GM12864 (cell line): ENCODE results near the gene MAVS.

ENCODE experiments used
- DNase-seq: peaks from one replicate; pipeline ENCODE4 v3.0.0-alpha.2; 2011; ENCODE audit warnings: low read depth
- H3K4me3 ChIP-seq: 2 replicates; pipeline ENCODE4 v1.5.1; 2011; ENCODE audit warnings: mild to moderate bottlenecking, low read depth, low read length, control low read depth
- TF ChIP-seq, protein P1 (sequence below): IDR thresholded peaks from 2 replicates; pipeline ENCODE4 v1.5.1; 2011; ENCODE audit warnings: low read depth, mild to moderate bottlenecking, moderate library complexity, low read length, control low read depth, inconsistent platforms; ENCODE audit errors: missing control alignments

MAVS gene

DNA sequence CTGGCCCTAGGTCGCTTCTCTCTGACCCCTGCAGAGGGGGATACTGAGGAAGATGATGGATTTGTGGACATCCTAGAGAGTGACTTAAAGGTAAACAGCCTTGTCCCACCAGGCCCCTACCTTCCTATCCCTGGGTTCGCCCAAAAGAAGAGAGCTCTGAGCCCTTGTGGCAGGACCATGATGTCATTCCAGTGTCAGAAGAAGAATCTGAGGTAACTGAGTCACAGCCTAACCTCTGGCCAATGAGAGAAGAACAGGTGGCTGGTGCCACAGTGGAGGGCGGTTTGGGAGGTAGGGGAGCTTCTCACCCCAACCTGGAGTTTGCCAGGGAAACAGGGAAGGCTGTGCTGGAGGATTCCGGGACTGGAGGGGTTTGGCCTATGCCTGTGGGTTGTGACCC lies 45.3 kb upstream of the MAVS start:
- DNase-seq = no peak
- no peak overlapping the region for H3K4me3 ChIP-seq
- TF ChIP-seq, protein P1, sequence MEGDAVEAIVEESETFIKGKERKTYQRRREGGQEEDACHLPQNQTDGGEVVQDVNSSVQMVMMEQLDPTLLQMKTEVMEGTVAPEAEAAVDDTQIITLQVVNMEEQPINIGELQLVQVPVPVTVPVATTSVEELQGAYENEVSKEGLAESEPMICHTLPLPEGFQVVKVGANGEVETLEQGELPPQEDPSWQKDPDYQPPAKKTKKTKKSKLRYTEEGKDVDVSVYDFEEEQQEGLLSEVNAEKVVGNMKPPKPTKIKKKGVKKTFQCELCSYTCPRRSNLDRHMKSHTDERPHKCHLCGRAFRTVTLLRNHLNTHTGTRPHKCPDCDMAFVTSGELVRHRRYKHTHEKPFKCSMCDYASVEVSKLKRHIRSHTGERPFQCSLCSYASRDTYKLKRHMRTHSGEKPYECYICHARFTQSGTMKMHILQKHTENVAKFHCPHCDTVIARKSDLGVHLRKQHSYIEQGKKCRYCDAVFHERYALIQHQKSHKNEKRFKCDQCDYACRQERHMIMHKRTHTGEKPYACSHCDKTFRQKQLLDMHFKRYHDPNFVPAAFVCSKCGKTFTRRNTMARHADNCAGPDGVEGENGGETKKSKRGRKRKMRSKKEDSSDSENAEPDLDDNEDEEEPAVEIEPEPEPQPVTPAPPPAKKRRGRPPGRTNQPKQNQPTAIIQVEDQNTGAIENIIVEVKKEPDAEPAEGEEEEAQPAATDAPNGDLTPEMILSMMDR = no peak

DNA sequence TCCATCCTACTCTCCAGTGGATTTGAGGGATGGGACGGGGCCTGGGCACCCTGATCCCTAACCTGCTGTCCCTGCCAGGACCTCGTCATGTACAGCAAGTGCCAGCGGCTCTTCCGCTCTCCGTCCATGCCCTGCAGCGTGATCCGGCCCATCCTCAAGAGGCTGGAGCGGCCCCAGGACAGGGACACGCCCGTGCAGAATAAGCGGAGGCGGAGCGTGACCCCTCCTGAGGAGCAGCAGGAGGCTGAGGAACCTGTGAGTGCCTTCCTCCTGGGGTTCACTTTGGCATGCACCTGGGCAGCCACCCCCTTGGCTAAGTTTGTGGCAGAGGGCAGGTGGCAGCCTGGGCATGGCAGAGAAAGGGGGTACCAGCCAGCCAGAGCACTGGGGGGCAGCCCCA lies 44.8 kb upstream of the MAVS start:
- no peak for DNase-seq
- TF ChIP-seq, protein P1 = no peak
- H3K4me3 ChIP-seq = no peak overlapping the region

DNA sequence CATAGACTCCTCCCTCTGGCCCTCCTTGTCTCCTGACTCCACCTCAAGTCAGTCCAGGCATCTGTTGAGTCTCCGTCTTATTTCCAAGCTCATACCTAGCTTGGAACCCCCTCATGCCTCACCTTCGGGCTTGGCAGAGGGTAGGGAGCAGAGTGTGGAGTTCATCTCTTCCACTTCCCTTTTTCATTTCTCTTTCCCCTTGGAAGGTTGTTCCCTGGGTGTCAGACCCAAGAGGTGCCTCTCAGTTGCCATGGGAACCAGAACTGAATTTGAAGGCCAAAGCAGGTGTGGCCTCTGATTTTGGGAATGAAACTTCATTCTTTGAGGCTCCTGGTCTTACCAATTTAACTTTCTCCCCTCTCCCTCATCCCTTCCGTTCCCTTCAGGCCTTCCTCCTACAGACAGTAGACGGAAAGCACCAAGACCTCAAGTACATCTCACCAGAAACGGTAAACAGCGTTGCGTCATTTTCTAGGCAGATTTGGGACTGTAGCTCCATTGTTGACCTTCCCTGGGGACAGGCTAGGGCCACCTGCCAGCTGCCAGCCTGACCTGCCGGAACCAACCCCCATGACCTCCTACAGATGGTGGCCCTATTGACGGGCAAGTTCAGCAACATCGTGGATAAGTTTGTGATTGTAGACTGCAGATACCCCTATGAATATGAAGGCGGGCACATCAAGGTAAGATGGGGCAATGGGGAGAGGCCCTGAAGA lies 44.0 kb upstream of the MAVS start:
- no peak overlapping the region for H3K4me3 ChIP-seq
- DNase-seq = no peak
- TF ChIP-seq, protein P1 = no peak

DNA sequence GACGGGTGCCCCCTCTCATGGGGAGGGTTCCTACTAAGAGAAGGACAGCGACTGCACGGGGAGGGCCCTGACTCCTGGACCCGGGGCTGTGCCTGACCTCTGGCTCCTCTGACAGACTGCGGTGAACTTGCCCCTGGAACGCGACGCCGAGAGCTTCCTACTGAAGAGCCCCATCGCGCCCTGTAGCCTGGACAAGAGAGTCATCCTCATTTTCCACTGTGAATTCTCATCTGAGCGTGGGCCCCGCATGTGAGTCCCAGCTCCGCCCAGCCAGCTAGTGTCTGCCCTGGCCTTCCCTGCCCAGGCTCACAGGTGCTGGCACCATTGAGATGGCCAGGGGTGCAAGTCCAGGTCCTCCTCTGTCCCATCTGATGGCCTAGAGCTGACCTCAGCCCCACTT lies 43.3 kb upstream of the MAVS start:
- no peak overlapping the region for H3K4me3 ChIP-seq
- no peak for DNase-seq
- TF ChIP-seq, protein P1 = no peak

- TF ChIP-seq, protein P1 = no peak
- no peak for DNase-seq
- no peak overlapping the region for H3K4me3 ChIP-seq
Observed at GRCh38 chr20:3803854-3804253, 42.8 kb upstream of the MAVS start.

GRCh38 chr20:3804254-3804751 lies 42.3 kb upstream of the MAVS start:
- TF ChIP-seq, protein P1 = no peak
- no peak for DNase-seq
- H3K4me3 ChIP-seq = no peak overlapping the region

- TF ChIP-seq, protein P1 = no peak
- H3K4me3 ChIP-seq = no peak overlapping the region
- no peak for DNase-seq
Observed at GRCh38 chr20:3804781-3805180, 41.9 kb upstream of the MAVS start.
